ENCODE data around the gene SSH3.
A peak's percentile ranks its signal among the peaks of the same experiment; 100 is the strongest.

The SSH3 gene

GRCh38 chr11:67282155-67282875, 21.0 kb upstream of the SSH3 start:
- H3K27ac Mint-ChIP-seq = no peak overlapping the region
- H3K4me1 Mint-ChIP-seq (ENCODE audit: low read depth) = peaks cover 59% of the 10 kb centered on the region
- H3K9me3 Mint-ChIP-seq = no peaks in the 10 kb centered on the region
- H3K36me3 Mint-ChIP-seq (ENCODE audit: low read depth) = peaks cover 55% of the 10 kb centered on the region
- no peak overlapping the region for H3K4me3 Mint-ChIP-seq
- H3K27me3 Mint-ChIP-seq = no peaks in the 10 kb centered on the region

GRCh38 chr11:67282876-67283371, 20.4 kb upstream of the SSH3 start:
- H3K4me1 Mint-ChIP-seq (ENCODE audit: low read depth) = peaks cover 59% of the 10 kb centered on the region
- H3K27ac Mint-ChIP-seq = no peak overlapping the region

DNA sequence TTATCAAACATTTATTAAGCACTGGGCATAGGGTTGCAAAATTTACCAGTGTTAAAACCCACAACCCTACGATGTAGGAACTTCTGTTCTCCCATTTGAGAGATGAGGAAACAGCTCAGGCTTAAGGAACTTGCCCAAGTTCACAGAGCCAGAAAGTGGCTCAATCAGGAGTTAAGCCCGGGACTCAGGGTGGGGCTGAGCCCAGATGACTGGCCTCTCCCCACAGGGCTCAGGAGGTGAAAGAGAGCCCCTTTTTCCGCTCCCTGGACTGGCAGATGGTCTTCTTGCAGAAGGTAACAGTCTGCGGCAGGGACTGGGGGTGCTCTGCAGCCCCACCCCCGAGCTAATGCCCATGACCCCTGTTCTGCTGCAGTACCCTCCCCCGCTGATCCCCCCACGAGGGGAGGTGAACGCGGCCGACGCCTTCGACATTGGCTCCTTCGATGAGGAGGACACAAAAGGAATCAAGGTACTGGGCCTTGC, 19.8 kb upstream of the SSH3 start:
- peak overlapping the region; percentile 36 for H3K27ac Mint-ChIP-seq
- no peak overlapping the region for H3K4me3 Mint-ChIP-seq
- no peaks in the 10 kb centered on the region for H3K27me3 Mint-ChIP-seq
- peaks cover 61% of the 10 kb centered on the region for H3K36me3 Mint-ChIP-seq (ENCODE audit: low read depth)
- H3K9me3 Mint-ChIP-seq = no peaks in the 10 kb centered on the region
- peaks cover 56% of the 10 kb centered on the region for H3K4me1 Mint-ChIP-seq (ENCODE audit: low read depth)

More at GRCh38 chr11:67282876-67283371, 20.4 kb upstream of the SSH3 start:
- H3K4me3 Mint-ChIP-seq = no peak overlapping the region
- no peaks in the 10 kb centered on the region for H3K9me3 Mint-ChIP-seq
- peaks cover 61% of the 10 kb centered on the region for H3K36me3 Mint-ChIP-seq (ENCODE audit: low read depth)
- H3K27me3 Mint-ChIP-seq = no peaks in the 10 kb centered on the region

DNA sequence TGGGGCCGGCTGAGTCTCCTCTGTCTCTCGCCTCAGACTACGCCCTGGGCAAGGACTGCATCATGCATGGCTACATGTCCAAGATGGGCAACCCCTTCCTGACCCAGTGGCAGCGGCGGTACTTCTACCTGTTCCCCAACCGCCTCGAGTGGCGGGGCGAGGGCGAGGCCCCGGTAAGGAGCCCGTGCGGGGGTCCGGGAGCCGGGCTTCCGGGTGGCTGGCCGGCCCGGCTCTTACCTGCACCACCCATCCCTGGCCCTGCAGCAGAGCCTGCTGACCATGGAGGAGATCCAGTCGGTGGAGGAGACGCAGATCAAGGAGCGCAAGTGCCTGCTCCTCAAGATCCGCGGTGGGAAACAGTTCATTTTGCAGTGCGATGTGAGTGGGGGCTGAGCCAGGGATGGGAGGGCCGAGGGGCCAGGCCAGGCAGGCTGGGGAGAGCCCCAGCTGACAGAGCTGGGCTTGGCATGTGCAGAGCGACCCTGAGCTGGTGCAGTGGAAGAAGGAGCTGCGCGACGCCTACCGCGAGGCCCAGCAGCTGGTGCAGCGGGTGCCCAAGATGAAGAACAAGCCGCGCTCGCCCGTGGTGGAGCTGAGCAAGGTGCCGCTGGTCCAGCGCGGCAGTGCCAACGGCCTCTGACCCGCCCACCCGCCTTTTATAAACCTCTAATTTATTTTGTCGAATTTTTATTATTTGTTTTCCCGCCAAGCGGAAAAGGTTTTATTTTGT, 18.4 kb upstream of the SSH3 start:
- H3K4me3 Mint-ChIP-seq = no peak overlapping the region
- H3K27me3 Mint-ChIP-seq = no peaks in the 10 kb centered on the region
- no peaks in the 10 kb centered on the region for H3K9me3 Mint-ChIP-seq
- H3K27ac Mint-ChIP-seq = peak overlapping the region; percentile 26
- H3K36me3 Mint-ChIP-seq (ENCODE audit: low read depth) = peaks cover 49% of the 10 kb centered on the region
- H3K4me1 Mint-ChIP-seq (ENCODE audit: low read depth) = peaks cover 43% of the 10 kb centered on the region

GRCh38 chr11:67285541-67286498, 17.5 kb upstream of the SSH3 start:
- Mint-ChIP-seq H3K36me3 (ENCODE audit: low read depth) (peaks cover 43% of the 10 kb centered on the region), H3K27ac (peak overlapping the region; percentile 100), H3K4me3 (peak overlapping the region; percentile 23), H3K4me1 (ENCODE audit: low read depth) (peaks cover 43% of the 10 kb centered on the region), H3K9me3 (no peaks in the 10 kb centered on the region), H3K27me3 (no peaks in the 10 kb centered on the region)

GRCh38 chr11:67286621-67287333, 16.6 kb upstream of the SSH3 start:
- peak overlapping the region; percentile 100 for H3K27ac Mint-ChIP-seq
- no peaks in the 10 kb centered on the region for H3K9me3 Mint-ChIP-seq
- no peaks in the 10 kb centered on the region for H3K27me3 Mint-ChIP-seq
- H3K36me3 Mint-ChIP-seq (ENCODE audit: low read depth) = peaks cover 43% of the 10 kb centered on the region
- H3K4me3 Mint-ChIP-seq = peak overlapping the region; percentile 77
- peaks cover 50% of the 10 kb centered on the region for H3K4me1 Mint-ChIP-seq (ENCODE audit: low read depth)

- Mint-ChIP-seq H3K4me1 (ENCODE audit: low read depth) (peaks cover 55% of the 10 kb centered on the region), H3K36me3 (ENCODE audit: low read depth) (peaks cover 47% of the 10 kb centered on the region), H3K27me3 (no peaks in the 10 kb centered on the region), H3K27ac (peak overlapping the region; percentile 100), H3K4me3 (peak overlapping the region; percentile 77), H3K9me3 (no peaks in the 10 kb centered on the region)
Measured at GRCh38 chr11:67287355-67288197, 15.8 kb upstream of the SSH3 start.

DNA sequence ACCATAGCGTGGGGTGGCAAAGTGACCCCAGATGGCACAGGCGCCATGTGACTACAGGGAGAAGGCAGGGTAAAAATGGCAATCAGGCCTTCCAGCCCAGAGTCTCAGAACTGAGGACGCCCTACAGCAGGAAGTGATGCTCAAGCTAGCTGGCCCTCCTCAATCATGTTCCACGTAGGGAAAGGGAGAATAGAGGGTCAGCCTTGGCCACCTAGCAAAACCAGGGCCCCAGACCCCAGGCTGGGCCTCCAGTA, 15.2 kb upstream of the SSH3 start:
- Mint-ChIP-seq H3K4me3 (peak overlapping the region; percentile 77), H3K36me3 (ENCODE audit: low read depth) (peaks cover 48% of the 10 kb centered on the region), H3K27ac (peak overlapping the region; percentile 100), H3K4me1 (ENCODE audit: low read depth) (peaks cover 61% of the 10 kb centered on the region), H3K9me3 (no peaks in the 10 kb centered on the region), H3K27me3 (no peaks in the 10 kb centered on the region)

DNA sequence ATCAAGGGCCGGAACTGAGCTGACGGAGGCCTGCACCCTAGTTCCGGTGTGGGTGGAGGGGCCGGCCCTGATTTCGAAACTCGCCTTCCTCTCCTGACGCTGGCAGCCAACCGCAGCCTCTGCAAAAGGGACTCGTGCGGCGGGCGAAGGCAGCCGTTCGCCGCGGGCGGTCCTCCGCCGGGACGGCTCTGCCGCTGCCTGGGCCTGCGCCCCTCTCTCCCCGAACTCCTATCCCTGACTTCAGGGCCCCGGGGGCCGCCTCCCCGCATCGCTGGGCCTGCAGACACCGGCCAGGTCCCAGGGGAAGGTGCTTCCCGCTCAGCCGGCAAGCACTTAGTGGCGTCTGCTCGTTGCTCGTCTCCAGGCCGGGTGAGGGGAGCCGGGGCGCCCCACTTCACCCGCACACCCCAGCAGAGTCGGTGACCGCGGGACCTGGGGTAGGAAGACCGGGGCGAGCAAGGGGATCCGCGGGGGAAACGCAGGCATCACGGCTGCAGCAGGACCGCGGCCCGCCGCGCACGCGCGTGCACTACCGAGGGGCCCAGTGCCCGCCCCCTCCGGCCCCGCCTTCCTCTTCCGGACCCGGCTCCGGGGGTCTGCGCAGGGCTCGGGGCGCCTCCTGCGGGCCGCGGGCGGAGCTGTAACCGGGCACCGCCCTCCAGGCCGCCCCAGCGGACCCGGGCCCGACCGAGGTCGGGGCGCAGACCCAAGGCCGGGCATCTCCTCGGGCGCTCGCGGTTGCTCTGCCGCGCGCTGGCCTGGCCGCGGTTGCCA, 14.7 kb upstream of the SSH3 start:
- Mint-ChIP-seq H3K27me3 (no peaks in the 10 kb centered on the region), H3K4me3 (peak overlapping the region; percentile 77), H3K27ac (peak overlapping the region; percentile 100), H3K9me3 (no peaks in the 10 kb centered on the region), H3K36me3 (ENCODE audit: low read depth) (peaks cover 49% of the 10 kb centered on the region), H3K4me1 (ENCODE audit: low read depth) (peaks cover 64% of the 10 kb centered on the region)

DNA sequence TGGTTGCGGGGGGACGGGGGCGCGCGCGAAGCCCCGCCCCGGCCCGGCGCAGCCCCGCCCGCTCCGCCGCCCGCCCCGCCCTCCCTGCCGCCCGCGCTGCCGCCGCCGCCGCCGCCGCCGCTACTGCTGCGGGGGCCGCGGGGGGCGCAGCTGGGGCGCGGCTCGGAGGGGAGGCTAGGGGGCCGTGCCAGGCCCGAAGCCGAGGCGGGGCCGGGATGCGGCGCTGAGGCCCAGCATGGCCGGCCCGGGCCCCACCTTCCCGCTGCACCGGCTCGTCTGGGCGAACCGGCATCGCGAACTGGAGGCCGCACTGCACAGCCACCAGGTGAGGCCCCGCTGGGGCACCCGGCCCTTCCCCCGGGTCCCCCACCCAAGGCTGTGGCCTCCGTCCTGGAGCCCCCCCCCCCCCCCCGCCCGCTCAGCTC, 14.1 kb upstream of the SSH3 start, which contains the start of gene ANKRD13D:
ANKRD13D (plus strand) TSS at position 78 of the 425 bp plus-strand sequence; CDS start at position 236, 158 bp downstream.
- Mint-ChIP-seq H3K9me3 (no peaks in the 10 kb centered on the region), H3K4me1 (ENCODE audit: low read depth) (peaks cover 70% of the 10 kb centered on the region), H3K36me3 (ENCODE audit: low read depth) (peaks cover 49% of the 10 kb centered on the region), H3K27me3 (no peaks in the 10 kb centered on the region), H3K4me3 (peak within 1 kb of the TSS; percentile 92), H3K27ac (peak within 1 kb of the TSS; percentile 100)

GRCh38 chr11:67289651-67290479, 13.5 kb upstream of the SSH3 start:
- Mint-ChIP-seq H3K4me3 (peak overlapping the region; percentile 92), H3K27me3 (no peaks in the 10 kb centered on the region), H3K36me3 (ENCODE audit: low read depth) (peaks cover 46% of the 10 kb centered on the region), H3K4me1 (ENCODE audit: low read depth) (peaks cover 68% of the 10 kb centered on the region), H3K27ac (peak overlapping the region; percentile 92), H3K9me3 (no peaks in the 10 kb centered on the region)

- no peaks in the 10 kb centered on the region for H3K9me3 Mint-ChIP-seq
- H3K36me3 Mint-ChIP-seq (ENCODE audit: low read depth) = peaks cover 51% of the 10 kb centered on the region
- H3K4me1 Mint-ChIP-seq (ENCODE audit: low read depth) = peaks cover 58% of the 10 kb centered on the region
- no peak overlapping the region for H3K27ac Mint-ChIP-seq
- H3K27me3 Mint-ChIP-seq = no peaks in the 10 kb centered on the region
- H3K4me3 Mint-ChIP-seq = peak overlapping the region; percentile 92
Measured at GRCh38 chr11:67290801-67291200, 12.5 kb upstream of the SSH3 start.

All from stimulated activated naive CD8-positive, alpha-beta T cell treated with anti-CD3 and anti-CD28 coated beads, Interleukin-15, Interleukin-2, amounts not matched to agents 100 ng/mL and 50 ng/mL, for 24 hours (primary cell).